Stimulated activated CD4-positive, alpha-beta T cell treated with anti-CD3 and anti-CD28 coated beads, Interleukin-2, amount 100 ng/mL, for 24 hours (primary cell): ENCODE measurements around the gene PTPA.

Experiments
- DNase-seq, 2 donors: peaks; one replicate each; pipeline ENCODE4 v3.0.0-alpha.2; 2020

Gene PTPA

GRCh38 chr9:129084087-129084486 lies 27.1 kb upstream of the PTPA start:
- DNase-seq: no peak

- DNase-seq: no peak
These were observed 22.0 kb upstream of the PTPA start for GRCh38 chr9:129089246-129089645.

GRCh38 chr9:129093602-129094386 lies 17.4 kb upstream of the PTPA start:
- no peak for DNase-seq

GRCh38 chr9:129094387-129095169 lies 16.6 kb upstream of the PTPA start:
- no peak for DNase-seq

GRCh38 chr9:129095170-129095667 lies 16.0 kb upstream of the PTPA start:
- no peak for DNase-seq

GRCh38 chr9:129095908-129096307 lies 15.3 kb upstream of the PTPA start:
- DNase-seq: no peak

- DNase-seq: no peak
These were observed 13.4 kb upstream of the PTPA start for GRCh38 chr9:129097671-129098306.

- no peak for DNase-seq
These were observed 12.9 kb upstream of the PTPA start for GRCh38 chr9:129098328-129098727.

GRCh38 chr9:129100383-129101169 lies 10.6 kb upstream of the PTPA start:
- DNase-seq: no peak

- no peak for DNase-seq
These were observed 9.9 kb upstream of the PTPA start for GRCh38 chr9:129101279-129101678.

GRCh38 chr9:129102095-129102525 lies 9.1 kb upstream of the PTPA start:
- DNase-seq: no peak

GRCh38 chr9:129102791-129103594 lies 8.2 kb upstream of the PTPA start:
- DNase-seq: peak in 1 of 2 donors; percentile 33

GRCh38 chr9:129103595-129103965 lies 7.6 kb upstream of the PTPA start:
- DNase-seq: no peak

GRCh38 chr9:129104051-129104450 lies 7.2 kb upstream of the PTPA start:
- no peak for DNase-seq

GRCh38 chr9:129105857-129106694 lies 5.1 kb upstream of the PTPA start:
- DNase-seq: no peak

- no peak for DNase-seq
These were observed 3.6 kb upstream of the PTPA start for GRCh38 chr9:129107651-129108050.

- DNase-seq: no peak
These were observed 3.0 kb upstream of the PTPA start for GRCh38 chr9:129108083-129108804.

GRCh38 chr9:129108805-129109536 lies 2.2 kb upstream of the PTPA start:
- no peak for DNase-seq

GRCh38 chr9:129109537-129109903 lies 1.7 kb upstream of the PTPA start:
- peak in 1 of 2 donors; percentile 24 for DNase-seq
